GM19023 (cell line): Measurements from ENCODE around the gene SGK2.
"Not testable (repeated sequence)": the region's sequence is repeated elsewhere in the genome, so short reads cannot be mapped to it uniquely, and the experiment has no call there.

Experiments used
- ATAC-seq: cut with Tn5 transposase; IDR thresholded peaks from one replicate; pipeline ENCODE4 v1.9.1; 2021; ENCODE audit warnings: mild to moderate bottlenecking, moderate library complexity; ENCODE audit not compliant: unreplicated experiment

SGK2 gene

GRCh38 chr20:43563429-43563828 is 4.6 kb downstream of the SGK2 start:
- ATAC-seq, result no peak

DNA sequence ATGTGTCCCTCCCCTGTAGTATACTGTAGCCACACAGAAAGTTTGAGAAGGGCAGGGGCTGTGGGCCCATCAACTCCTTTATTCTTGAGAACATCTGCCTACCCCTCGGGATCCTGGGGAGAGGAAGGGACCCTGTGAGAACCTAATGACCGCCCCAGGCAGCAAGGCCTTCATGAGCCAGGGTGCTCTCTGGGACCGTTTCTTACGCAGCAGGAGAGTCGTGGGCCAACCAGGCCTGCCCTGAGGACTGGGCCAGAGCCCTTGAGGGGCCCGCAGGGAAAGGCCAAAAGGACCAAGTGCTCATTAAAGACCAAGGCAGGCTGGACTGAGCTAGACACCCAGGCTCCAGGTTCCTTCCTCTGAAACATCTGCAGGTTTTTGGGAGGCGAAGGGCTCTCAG is 5.2 kb downstream of the SGK2 start:
- ATAC-seq, result no peak

- ATAC-seq, result no peak
Measured at GRCh38 chr20:43564455-43564854, 5.6 kb downstream of the SGK2 start.

- no peak for ATAC-seq
Measured at GRCh38 chr20:43564993-43565757, 6.3 kb downstream of the SGK2 start.

GRCh38 chr20:43565758-43566104 is 6.9 kb downstream of the SGK2 start:
- ATAC-seq, result no peak

DNA sequence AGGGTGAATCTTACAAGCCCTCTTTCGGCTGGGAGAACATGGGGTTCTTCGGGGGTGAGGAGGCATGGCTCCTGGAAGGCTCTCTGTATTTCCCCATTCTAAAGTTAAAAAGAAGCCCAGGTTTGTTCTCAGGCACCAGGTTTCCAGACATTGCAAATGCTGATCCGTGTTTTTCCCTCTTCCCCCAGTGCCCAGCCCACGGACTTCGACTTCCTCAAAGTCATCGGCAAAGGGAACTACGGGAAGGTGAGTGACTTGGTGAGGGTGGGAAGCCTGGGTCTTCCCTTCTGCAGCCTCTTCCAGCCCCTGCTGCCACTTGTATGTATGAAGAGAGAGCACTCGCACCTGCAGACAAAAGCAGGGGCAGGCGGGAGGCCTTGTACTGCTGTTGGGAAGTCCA is 8.7 kb downstream of the SGK2 start:
- ATAC-seq, result no peak

DNA sequence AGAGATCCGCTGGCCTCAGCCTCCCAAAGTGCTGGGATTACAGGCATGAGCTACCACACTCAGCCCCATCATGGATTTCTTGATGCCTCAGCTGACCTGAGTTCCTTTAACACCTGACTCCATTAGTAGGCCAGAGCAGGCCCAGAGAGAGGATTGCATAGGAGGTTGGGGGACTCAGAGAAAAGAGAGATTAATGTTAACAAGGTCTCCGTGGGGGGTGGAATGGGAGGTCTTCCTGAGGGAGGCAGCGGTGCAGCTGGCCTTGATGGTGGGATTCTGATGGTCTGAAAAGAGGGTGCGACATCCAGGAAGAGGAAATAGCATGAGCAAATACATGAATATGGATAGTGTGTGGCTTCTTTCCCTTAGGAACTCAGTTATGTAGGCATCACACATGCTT is 9.9 kb downstream of the SGK2 start:
- ATAC-seq, result no peak

DNA sequence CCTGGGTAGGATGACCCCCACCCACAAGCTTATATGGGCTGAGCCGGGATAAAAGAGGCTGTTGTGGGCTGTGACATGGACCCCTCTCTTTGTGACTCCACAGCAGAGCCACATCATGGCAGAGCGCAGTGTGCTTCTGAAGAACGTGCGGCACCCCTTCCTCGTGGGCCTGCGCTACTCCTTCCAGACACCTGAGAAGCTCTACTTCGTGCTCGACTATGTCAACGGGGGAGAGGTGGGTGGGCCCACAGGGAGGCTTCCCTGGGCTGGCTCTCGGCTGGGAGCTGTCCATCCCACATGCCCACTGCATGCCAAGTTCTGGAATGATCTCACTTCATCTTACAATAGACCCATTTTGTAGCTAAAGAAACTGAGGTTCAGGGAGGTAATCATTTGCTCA is 10.5 kb downstream of the SGK2 start:
- no peak for ATAC-seq

DNA sequence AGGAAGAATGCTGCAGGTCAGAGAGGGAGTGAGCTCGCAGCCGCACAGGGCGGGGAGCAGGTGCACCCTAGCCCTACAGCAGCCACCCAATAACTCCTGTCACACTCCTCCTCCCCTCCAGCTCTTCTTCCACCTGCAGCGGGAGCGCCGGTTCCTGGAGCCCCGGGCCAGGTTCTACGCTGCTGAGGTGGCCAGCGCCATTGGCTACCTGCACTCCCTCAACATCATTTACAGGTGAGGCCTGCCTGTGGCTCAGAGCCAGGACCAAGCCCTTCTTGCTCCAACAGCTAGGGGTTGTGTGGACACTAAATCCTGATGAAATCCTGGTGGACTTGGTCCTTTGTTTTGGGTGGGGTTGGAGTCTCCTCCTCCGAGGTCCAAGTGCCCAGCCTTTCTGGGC is 11.7 kb downstream of the SGK2 start:
- no peak for ATAC-seq

DNA sequence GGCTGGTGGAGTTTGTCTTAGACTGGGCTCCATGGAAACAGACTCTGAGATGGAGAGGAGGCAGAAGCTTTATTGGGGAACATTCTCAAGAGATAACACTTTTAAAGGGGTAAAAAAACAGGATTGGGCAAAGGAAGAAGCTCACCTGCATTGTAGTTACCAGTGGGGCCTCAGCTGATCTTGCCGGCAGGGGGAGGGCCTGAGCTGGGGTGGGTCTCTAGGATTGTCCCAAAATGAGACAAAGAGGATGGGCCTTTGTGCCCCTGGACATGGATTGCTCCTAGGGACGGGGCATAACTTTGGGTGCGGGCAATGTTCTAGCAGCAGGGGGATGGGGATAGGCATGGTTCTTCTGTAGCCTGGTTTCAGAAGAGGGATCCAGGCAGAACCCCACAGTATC is 12.5 kb downstream of the SGK2 start:
- no peak for ATAC-seq

- no peak for ATAC-seq
Measured at GRCh38 chr20:43571771-43572170, 12.9 kb downstream of the SGK2 start.

GRCh38 chr20:43572891-43573290 is 14.1 kb downstream of the SGK2 start:
- no peak for ATAC-seq

GRCh38 chr20:43576108-43576507 is 17.3 kb downstream of the SGK2 start:
- no peak for ATAC-seq

DNA sequence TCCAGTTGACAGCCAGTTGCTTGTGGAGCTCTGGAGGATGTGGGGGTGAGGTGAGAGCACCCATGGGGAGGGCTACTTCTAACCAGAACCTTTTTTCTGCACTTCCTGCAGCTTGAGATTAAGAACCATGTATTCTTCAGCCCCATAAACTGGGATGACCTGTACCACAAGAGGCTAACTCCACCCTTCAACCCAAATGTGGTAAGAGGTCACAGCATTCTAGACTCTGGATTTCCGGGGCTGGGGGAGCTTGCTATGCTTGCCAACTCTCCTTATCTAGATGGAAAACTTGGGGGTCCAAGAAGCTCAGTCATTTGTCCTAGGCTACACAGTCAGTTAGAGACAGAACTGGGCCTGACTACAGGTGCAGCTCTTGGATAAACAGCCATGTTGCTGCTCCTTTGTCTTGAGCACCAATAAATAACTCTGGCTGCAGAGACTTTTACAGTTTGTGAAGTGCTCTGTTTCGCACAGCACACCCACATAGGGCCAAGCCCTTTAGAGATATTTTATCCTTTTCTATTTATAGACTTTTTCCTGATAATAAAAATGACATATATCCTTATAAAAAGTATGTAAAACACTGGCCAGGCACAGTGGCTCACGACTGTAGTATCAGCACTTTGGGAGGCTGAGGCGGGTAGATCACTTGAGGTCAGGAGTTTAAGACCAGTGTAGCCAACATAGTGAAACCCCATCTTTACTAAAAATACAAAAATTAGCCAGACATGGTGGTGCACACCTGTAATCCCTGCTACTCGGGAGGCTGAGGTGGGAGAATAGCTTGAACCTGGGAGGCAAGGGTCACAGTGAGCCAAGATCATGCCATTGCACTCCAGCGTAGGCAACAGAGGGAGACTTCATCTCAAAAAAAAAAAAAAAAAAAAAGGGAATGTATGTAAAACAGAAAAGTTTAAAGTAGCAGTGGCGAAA is 21.3 kb downstream of the SGK2 start:
- no peak for ATAC-seq

GRCh38 chr20:43583133-43583864 is 24.5 kb downstream of the SGK2 start:
- ATAC-seq, result no peak

- ATAC-seq, result no peak
Measured at GRCh38 chr20:43583982-43584432, 25.2 kb downstream of the SGK2 start.

DNA sequence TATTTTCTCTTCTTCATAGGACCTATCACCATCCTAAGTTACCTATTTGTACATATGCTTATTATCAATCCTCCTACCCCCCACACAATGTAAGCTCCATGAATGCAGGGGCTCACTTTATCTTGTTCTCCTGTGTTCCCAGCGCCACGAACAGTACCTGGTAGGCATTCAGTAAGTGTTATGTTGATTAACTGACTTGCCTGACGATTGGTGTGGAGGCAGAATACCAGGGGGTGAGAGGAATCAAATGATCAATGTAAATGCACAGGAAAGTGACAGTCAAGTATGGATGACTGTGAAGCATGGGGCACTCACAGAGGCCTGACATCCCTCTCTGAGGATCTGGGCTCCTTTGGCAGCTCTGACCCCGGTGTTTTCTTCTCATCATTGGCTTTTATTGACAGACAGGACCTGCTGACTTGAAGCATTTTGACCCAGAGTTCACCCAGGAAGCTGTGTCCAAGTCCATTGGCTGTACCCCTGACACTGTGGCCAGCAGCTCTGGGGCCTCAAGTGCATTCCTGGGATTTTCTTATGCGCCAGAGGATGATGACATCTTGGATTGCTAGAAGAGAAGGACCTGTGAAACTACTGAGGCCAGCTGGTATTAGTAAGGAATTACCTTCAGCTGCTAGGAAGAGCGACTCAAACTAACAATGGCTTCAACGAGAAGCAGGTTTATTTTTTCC is 25.8 kb downstream of the SGK2 start:
- ATAC-seq, result no peak

DNA sequence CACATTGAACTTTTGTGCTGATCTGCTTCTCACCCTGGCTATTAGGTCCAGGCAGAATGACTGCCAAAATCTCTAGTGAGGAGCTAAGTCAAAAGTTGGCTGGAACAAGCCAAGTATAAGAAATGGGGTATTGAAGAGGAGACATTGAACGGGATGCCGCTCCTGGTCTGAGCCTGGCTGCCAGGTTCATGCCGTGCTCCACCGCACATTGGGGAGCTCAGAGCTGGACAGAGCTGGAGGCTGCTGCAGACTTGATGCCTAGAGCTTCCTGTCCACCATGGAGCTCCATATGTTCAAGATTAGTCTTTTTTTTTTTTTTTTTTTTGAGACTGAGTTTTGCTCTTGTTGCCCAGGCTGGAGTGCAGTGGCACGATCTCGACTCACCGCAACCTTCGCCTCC is 27.8 kb downstream of the SGK2 start:
- no peak for ATAC-seq

DNA sequence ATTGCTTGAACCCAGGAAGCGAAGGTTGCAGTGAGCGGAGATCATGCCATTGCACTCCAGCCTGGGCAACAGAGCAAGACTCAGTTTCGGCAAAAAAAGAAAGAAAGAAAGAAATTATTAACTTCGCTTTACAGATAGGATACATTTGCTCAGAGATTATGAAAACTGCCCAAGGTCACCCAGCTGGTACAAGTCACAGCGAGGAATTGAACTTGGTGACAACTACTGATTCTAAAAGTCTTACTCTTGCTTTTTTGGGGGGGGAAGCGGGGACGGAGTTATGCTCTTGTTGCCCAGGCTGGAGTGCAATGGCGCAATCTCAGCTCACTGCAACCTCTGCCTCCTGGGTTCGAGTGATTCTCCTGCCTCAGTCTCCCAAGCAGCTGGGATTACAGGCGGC is 29.7 kb downstream of the SGK2 start:
- ATAC-seq, result not testable (repeated sequence)

GRCh38 chr20:43590036-43590391 is 31.2 kb downstream of the SGK2 start:
- no peak for ATAC-seq
